ENCODE data around the gene CYP2A7. TPM values are rescaled to one million over a fixed set of nuclear protein-coding genes. Genes with fewer than 3 reads are reported as not detected.
"Not testable (repeated sequence)": the region's sequence is repeated elsewhere in the genome, so short reads cannot be mapped to it uniquely, and the experiment has no call there.

The CYP2A7 gene
- total and polyA plus RNA-seq, 9 of the 15 experiments (the other 6 are each of a cell fraction or from before 2014, with no cell fraction given): 0.22 TPM; not detected in 8

GRCh38 chr19:40904673-40905156 lies 22.7 kb upstream of the CYP2A7 start (continued):
- TF ChIP-seq MEF2A (IDR thresholded peaks at IDR 0.05; ENCODE audit: control insufficient read depth, low read depth, low read length) (peak; percentile 75), DPF2 (IDR thresholded peaks at IDR 0.05) (peak; percentile 24; the same call in 1 of the 2 replicates), MGA (IDR thresholded peaks at IDR 0.05) (peak; percentile 86), CTBP1 (IDR thresholded peaks at IDR 0.05; ENCODE audit: borderline replicate concordance) (peak; percentile 75), SMAD1 (IDR thresholded peaks at IDR 0.05; ENCODE audit: low read depth, low read length, partially characterized antibody) (peak; percentile 31), FOSL1 (tag; conservative IDR thresholded peaks at IDR 0.05) (peak; percentile 82)

- POLR2A ChIA-PET; H3K4me1 ChIP-seq (replicated peaks in 1 of 2; ENCODE audit: control insufficient read depth in 2 of 2, insufficient read depth in 2 of 2, low read length in 2 of 2); H3K9me1 ChIP-seq (ENCODE audit: control insufficient read depth, insufficient read depth, low read length); H3K36me3 ChIP-seq (ENCODE audit: control insufficient read depth, insufficient read depth, low read length); H3K4me3 ChIP-seq; in situ Hi-C loops (cut with MboI); CTCF ChIA-PET (ENCODE audit: low intra/inter-chr PET ratio); H4K20me1 ChIP-seq (replicated peaks; ENCODE audit: control insufficient read depth, insufficient read depth, low read length); BruUV-seq (replicated peaks); H3K9ac ChIP-seq (ENCODE audit: insufficient read depth in 1 of 2, low read depth in 2 of 2, low read length in 2 of 2); H3K9me3 ChIP-seq (replicated peaks; ENCODE audit: control insufficient read depth, insufficient read depth, low read depth, low read length); H3K27ac ChIP-seq (ENCODE audit: extremely low read depth, low read depth, low read length); intact Hi-C loops (cut with micrococcal nuclease); H3K4me2 ChIP-seq (ENCODE audit: insufficient read depth, low read length); ATAC-seq; H3K79me2 ChIP-seq (ENCODE audit: control insufficient read depth, insufficient read depth, low read length); DNase-seq (ENCODE audit: extremely low read depth in 1 of 4, low spot score in 3 of 4); H3K27me3 ChIP-seq (ENCODE audit: control insufficient read depth in 2 of 2, insufficient read depth in 2 of 2, low read length in 2 of 2); FAIRE-seq: not testable (repeated sequence)
- H2AFZ ChIP-seq (ENCODE audit: low read depth, low read length): 0 out of 2 replicates have a peak overlapping the region, but pooled peaks have one; percentile 33
- 66% methylated on average over 6 of the region's 6 CpGs for WGBS (ENCODE audit: insufficient coverage, low coverage, missing lambda C conversion rate)
These were observed 20.1 kb upstream of the CYP2A7 start for GRCh38 chr19:40901975-40902750.
